ENCODE measurements around the gene MEI1.
"Not testable (repeated sequence)": the region's sequence is repeated elsewhere in the genome, so short reads cannot be mapped to it uniquely, and the experiment has no call there.

Gene MEI1

GRCh38 chr22:41699264-41700107, at the start of gene MEI1:
Gene MEI1 (plus strand): TSS chr22:41699503. CDS start chr22:41699539, 36 bp downstream.
- DNase-seq (ENCODE audit: low read depth, low spot score), result no peak

GRCh38 chr22:41650229-41650628, 49.1 kb upstream of the MEI1 start:
- no peak for DNase-seq (ENCODE audit: low read depth, low spot score)

- no peak for DNase-seq (ENCODE audit: low read depth, low spot score)
These were observed 48.5 kb upstream of the MEI1 start for GRCh38 chr22:41650821-41651220.

DNA sequence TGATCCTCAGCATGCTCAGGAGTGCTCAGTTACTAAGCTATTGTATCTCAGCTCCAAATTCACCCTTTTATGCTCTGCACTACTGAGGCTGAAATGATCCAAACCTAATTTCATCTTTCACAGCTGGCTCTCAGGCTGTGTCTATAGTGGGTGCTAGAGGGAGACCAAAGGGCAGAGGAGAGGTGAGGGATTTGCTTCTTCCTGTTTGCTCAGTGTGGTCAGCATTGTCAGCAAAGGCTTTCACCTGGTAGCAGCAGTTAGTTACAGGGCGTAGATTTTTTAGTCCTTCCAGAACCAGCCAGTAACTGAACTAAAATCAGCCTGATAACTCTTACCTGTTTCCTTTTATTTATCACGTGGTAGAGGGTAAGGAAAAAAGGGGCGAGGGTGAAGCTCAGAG, 45.0 kb upstream of the MEI1 start:
- DNase-seq (ENCODE audit: low read depth, low spot score), result no peak

DNA sequence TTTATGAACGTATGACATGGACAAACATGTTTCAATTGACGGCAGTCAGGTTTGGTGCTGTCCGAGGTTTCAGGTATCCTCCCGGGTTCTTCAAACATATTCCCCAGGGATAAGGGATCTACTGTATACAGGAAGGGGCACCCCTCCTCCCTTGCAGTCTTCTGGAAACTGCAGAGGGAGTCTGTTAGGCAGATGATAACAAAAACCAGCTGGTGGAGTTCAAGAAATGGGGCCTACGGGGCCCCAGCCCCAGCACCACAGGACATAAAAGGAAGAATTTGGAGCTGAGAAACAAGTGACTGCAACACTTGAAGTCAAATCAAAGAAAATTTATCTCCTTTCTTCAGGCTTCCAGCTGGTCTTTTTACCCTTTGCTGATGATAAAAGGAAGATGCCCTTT, 42.7 kb upstream of the MEI1 start:
- DNase-seq (ENCODE audit: low read depth, low spot score), result no peak

- DNase-seq (ENCODE audit: low read depth, low spot score), result no peak
These were observed 41.6 kb upstream of the MEI1 start for GRCh38 chr22:41657709-41658108.

DNA sequence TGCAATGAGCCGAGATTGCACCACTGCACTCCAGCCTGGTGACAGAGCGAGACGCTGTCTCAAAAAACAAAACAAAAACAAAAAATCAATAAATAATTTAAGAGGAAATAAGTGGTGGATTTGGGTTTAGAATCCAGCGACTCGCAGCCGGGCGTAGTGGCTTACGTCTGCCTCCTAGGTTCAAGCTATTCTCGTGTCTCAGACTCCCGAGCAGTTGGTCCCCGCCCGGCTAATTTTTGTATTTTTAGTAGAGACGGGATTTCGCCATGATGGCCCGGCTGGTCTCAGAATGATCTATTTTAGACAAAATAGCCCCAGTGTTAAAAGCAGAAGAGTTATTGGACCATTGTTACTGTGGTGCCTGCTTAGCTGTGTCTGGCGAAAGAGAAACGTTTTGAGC, 40.4 kb upstream of the MEI1 start:
- no peak for DNase-seq (ENCODE audit: low read depth, low spot score)

- no peak for DNase-seq (ENCODE audit: low read depth, low spot score)
These were observed 39.4 kb upstream of the MEI1 start for GRCh38 chr22:41659941-41660340.

GRCh38 chr22:41660416-41660815, 38.9 kb upstream of the MEI1 start:
- no peak for DNase-seq (ENCODE audit: low read depth, low spot score)

GRCh38 chr22:41661088-41661487, 38.2 kb upstream of the MEI1 start:
- no peak for DNase-seq (ENCODE audit: low read depth, low spot score)

DNA sequence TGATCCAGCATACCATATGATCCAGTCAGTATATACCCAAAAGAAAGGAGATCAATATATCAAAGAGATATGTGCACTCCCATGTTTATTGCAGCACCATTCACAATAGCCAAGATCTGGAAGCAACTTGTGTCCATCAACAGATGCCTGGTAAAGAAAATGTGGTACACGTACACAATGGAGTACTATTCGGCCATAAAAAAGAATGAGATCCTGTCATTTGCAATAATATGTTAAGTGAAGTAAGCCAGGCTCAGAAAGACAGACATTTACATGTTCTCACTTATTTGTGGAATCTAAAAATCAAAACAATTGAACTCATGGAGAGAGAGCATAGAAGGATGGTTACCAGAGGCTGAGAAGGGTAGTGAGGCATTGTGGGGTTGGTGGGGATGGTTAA, 37.6 kb upstream of the MEI1 start:
- no peak for DNase-seq (ENCODE audit: low read depth, low spot score)

DNA sequence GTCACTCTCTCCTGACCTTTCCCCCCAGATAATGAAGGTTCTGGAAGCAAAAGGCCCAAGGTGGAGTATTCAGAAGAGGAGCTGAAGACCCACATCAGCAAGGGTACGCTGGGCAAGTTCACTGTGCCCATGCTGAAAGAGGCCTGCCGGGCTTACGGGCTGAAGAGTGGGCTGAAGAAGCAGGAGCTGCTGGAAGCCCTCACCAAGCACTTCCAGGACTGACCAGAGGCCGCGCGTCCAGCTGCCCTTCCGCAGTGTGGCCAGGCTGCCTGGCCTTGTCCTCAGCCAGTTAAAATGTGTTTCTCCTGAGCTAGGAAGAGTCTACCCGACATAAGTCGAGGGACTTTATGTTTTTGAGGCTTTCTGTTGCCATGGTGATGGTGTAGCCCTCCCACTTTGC, 35.7 kb upstream of the MEI1 start:
- not testable (repeated sequence) for DNase-seq (ENCODE audit: low read depth, low spot score)

- DNase-seq (ENCODE audit: low read depth, low spot score), result no peak
These were observed 34.8 kb upstream of the MEI1 start for GRCh38 chr22:41664490-41664889.

DNA sequence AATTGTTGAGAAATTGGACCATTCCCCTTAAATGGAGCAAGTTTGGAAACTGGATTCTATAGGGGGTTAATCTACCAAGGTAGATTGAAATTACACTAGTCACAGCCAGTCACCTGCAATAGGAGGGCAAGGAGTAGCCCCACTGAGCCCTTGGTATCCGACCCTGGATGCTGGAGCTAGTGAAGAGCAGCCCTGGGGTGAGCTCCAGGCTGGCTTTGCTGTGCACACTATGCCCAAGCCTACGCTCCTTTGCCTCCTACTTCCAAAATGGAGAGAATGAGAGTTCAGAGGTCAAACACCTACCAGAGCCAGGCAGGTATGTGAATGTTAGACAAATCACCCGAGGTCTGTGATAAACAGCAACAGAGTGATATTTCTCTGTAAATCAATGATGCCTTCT, 34.4 kb upstream of the MEI1 start:
- DNase-seq (ENCODE audit: low read depth, low spot score), result no peak

- DNase-seq (ENCODE audit: low read depth, low spot score), result no peak
These were observed 30.1 kb upstream of the MEI1 start for GRCh38 chr22:41668971-41669911.

DNA sequence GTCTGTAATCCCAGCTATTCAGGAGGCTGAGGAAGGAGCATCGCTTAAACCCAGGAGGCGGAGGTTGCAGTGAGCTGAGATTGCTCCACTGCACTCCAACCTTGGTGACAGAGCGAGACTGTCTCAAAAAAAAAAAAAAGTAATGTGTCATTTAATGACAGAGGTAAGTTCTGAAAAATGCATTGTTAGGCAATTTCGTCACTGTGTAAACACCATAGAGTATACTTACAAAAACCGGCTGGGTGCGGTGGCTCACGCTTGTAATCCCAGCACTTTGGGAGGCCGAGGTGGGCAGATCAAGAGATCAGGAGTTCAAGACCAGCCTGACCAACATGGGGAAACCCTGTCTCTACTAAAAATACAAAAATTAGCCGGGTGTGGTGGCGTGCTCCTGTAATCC, 27.2 kb upstream of the MEI1 start:
- DNase-seq (ENCODE audit: low read depth, low spot score), result not testable (repeated sequence)

DNA sequence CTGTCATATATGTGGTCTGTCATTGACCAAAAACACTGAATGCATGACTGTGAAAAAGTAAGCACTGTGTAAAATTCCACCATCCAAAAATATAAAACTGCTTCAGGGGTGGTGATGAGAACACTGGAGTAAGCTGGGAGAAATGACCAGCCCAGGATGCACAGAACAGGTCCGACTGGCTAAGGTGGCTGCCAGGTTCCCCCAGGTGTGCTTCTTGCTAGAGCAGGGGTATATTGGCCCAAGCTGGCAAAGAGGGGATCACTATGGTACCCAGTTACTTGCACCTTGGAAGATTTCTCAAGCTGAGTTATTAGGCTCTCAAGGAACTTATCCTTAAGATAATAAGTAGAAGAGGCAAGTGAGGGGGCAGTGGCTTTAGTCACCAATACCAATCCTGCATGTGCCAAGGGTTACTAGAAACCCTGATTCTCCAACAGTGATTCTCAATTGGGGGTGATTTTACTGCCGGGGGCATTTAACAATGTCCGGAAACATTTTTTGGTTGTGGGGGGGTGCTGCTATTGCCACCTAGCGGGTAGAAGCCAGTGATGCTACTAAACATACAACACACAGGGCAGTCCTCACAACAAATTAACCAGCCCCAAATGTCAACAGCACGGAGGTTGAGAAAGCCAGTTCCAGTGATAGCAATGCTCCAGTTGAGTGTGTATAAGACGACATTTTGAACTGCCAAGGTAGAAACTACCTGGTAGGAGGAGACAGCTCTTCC, 26.4 kb upstream of the MEI1 start:
- DNase-seq (ENCODE audit: low read depth, low spot score), result no peak

DNA sequence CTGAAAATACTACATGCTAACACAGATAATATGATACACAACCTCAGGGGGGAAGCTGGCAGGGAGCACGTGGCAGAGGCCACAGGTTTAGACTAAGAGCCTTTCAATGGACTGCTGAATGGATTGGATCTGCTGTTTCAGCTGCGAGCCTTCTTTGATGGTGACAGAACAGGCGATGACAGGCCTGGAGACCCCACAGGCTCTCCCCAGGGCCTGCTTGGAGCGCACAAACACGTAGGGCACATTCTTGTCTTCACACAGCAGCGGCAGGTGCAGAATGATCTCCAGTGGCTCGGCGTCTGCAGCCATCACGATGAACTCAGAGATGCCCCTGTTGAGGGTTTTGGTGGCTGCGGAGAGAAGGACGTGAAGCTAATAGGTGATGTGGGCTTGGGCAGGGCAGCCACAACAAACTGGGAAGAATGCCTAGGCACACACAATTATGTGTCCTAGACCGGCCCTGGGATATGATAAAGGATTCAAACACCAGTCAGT, 24.4 kb upstream of the MEI1 start:
- DNase-seq (ENCODE audit: low read depth, low spot score), result no peak

- DNase-seq (ENCODE audit: low read depth, low spot score), result no peak
These were observed 23.2 kb upstream of the MEI1 start for GRCh38 chr22:41676134-41676533.

DNA sequence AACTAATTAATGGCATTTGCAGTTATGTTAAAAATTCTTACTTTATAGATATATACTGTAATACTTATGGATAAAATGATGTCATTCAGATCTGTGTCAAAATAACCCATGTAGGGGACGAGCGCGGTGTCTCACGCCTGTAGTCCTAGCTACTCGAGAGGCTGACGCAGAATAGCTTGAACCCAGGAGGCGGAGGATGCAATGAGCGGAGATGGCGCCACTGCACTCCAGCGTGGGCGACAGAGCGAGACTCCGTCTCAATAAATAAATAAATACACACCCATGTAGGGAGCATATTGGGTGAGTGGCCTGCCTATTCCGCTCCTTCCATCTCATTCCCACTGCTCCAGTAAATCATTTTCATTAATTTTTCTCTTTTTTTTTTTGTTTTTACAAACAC, 17.7 kb upstream of the MEI1 start:
- DNase-seq (ENCODE audit: low read depth, low spot score), result no peak

DNA sequence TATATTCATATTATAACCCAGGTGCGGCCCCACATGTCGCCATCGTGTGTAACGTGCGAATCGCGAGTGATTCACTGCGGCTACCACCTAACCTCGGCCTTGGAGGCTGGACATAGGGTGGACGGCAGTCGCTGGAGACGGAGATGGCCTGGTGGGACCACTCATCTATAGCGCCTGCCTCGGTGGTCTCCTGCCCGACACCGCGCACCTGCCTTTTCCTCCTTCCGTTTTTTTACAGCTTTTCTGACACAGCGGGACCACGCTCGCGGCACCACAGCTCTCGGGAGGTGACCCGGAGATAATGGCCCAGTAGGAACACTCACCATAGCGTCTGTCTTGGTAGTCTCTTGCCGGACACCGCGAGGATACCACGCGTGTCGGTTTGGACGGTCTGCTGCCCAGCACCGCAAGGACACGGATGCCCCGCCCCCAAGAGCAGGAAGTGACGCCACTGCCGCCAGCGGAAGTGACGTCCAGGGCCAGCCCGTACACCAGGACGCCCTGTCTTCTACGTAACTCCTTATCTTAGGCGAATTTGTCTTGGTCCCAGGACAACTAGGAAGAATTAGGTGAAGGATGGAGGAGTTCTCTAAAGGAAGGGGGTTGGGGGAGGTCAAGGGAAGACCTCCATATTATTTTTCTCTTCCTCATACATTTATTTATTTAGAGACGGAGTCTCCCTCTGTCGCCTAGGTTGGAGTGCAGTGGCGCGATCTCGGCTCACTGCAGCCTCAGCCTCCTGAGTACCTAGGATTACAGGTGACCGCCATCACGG, 17.1 kb upstream of the MEI1 start:
- peak; percentile 69 for DNase-seq (ENCODE audit: low read depth, low spot score)

Data from brain pericyte (primary cell).